HCT116 (cell line): Measurements from ENCODE around the gene SIN3A. TPM values are rescaled to one million over a fixed set of nuclear protein-coding genes. Genes with fewer than 3 reads are reported as not detected.

Source experiments
- ATAC-seq: fragments of 200-7000 bp; cut with Tn5 transposase; 2 replicates; pipeline ENCODE4 v1.9.1; 2020; ENCODE audit warnings: mild to moderate bottlenecking, moderate library complexity
- BruUV-seq: library from RNA; stranded (reverse); fragments of 400-500 nt; replicated peaks from 2 replicates; lab custom pipeline; 2021; lab: Mats Ljungman, UMichigan
- CTCF ChIA-PET: fragments of 300-600 bp; sonication (Branson Sonifier 250); formaldehyde crosslinking; loops from one replicate; lab custom pipeline; 2021; ENCODE audit warnings: antibody characterized with exemption; lab: Charles Lee
- POLR2A ChIA-PET: fragments of 300-600, 350-600 bp; sonication (Branson Sonifier 250); formaldehyde crosslinking; loops from one replicate; lab custom pipeline; 2021; ENCODE audit warnings: antibody characterized with exemption; lab: Charles Lee
- RAD21 ChIA-PET, 2 experiments: fragments of 300-600 bp; sonication (Branson Sonifier 250); formaldehyde crosslinking; loops; one replicate each; lab custom pipeline; 2023; ENCODE audit warnings: low total read pairs in 2 of 2; ENCODE audit not compliant: uncharacterized antibody in 2 of 2, unreplicated experiment in 2 of 2, low non-redundant PET in 1 of 2; lab: Charles Lee
- DNase-seq: peaks from one replicate; pipeline ENCODE4 v3.0.0-alpha.2; 2010; ENCODE audit warnings: low read depth, low spot score
- H2AFZ ChIP-seq: fragments of 200-600 bp; shearing (Covaris generic), sonication (generic); 2 replicates; pipeline ENCODE4 v1.6.1; 2017; ENCODE audit warnings: low read depth, mixed run types, mixed read lengths, antibody characterized with exemption, low read length; ENCODE audit not compliant: poor library complexity, severe bottlenecking
- H3K27ac ChIP-seq: 2 replicates; pipeline ENCODE4 v1.5.1; 2012; ENCODE audit warnings: low read depth, low read length
- H3K27me3 ChIP-seq: fragments of 200-600 bp; sonication (generic); 2 replicates; pipeline ENCODE4 v1.6.1; 2016; ENCODE audit warnings: mixed run types, low read length, mixed read lengths; ENCODE audit not compliant: insufficient read depth
- H3K36me3 ChIP-seq, 2 experiments: fragments of 200-500 bp in 1 of 2; fragments of 200-600 bp in 1 of 2; sonication (Bioruptor generic) in 1 of 2; sonication (generic) in 1 of 2; 2 replicates each; pipeline versions ENCODE4 v1.5.1 to v1.6.1; 2014 to 2016; ENCODE audit warnings: low read length in 2 of 2, inconsistent platforms in 1 of 2, mixed read lengths in 1 of 2, mixed run types in 1 of 2; ENCODE audit not compliant: insufficient read depth in 2 of 2, control insufficient read depth in 1 of 2
- H3K4me1 ChIP-seq, 2 experiments: fragments of 200-600 bp in 1 of 2; sonication (generic) in 1 of 2; 2 replicates each; pipeline versions ENCODE4 v1.5.1 to v1.6.1; 2012 to 2017; ENCODE audit warnings: low read length in 2 of 2, inconsistent platforms in 1 of 2, mild to moderate bottlenecking in 1 of 2, mixed read lengths in 1 of 2, mixed run types in 1 of 2, moderate library complexity in 1 of 2; ENCODE audit not compliant: insufficient read depth in 2 of 2, control insufficient read depth in 1 of 2
- H3K4me2 ChIP-seq: fragments of 200-600 bp; sonication (generic); 2 replicates; pipeline ENCODE4 v1.6.1; 2017; ENCODE audit warnings: mixed run types, low read length, mixed read lengths
- H3K4me3 ChIP-seq, 2 experiments: fragments of 200-600 bp in 1 of 2; sonication (generic) in 1 of 2; replicated peaks in 1 of 2; 2 replicates each; pipeline ENCODE4 v1.5.1; 2011 to 2016; ENCODE audit warnings: low read length in 2 of 2, control low read depth in 1 of 2, low read depth in 1 of 2, mild to moderate bottlenecking in 1 of 2, mixed read lengths in 1 of 2, mixed run types in 1 of 2
- H3K79me2 ChIP-seq: fragments of 200-600 bp; sonication (generic); 2 replicates; pipeline ENCODE4 v1.6.1; 2017; ENCODE audit warnings: mild to moderate bottlenecking, mixed run types, low read length, moderate library complexity, mixed read lengths; ENCODE audit not compliant: insufficient read depth
- H3K9ac ChIP-seq: fragments of 200-600 bp; sonication (generic); 2 replicates; pipeline ENCODE4 v1.6.1; 2016; ENCODE audit warnings: low read length, mixed read lengths
- H3K9me2 ChIP-seq: fragments of 200-600 bp; sonication (generic), shearing (Covaris generic); 2 replicates; pipeline ENCODE4 v1.6.1; 2017; ENCODE audit warnings: mixed run types, mild to moderate bottlenecking, moderate library complexity; ENCODE audit not compliant: insufficient read depth
- H3K9me3 ChIP-seq, 2 experiments: fragments of 200-500 bp in 1 of 2; fragments of 200-600 bp in 1 of 2; sonication (Bioruptor generic) in 1 of 2; sonication (generic) in 1 of 2; 2 replicates each; pipeline ENCODE4 v1.6.1; 2014 to 2017; ENCODE audit warnings: low read length in 2 of 2, mixed read lengths in 2 of 2, inconsistent platforms in 1 of 2, low read depth in 1 of 2, mild to moderate bottlenecking in 1 of 2, mixed run types in 1 of 2, moderate library complexity in 1 of 2; ENCODE audit not compliant: control insufficient read depth in 1 of 2, insufficient read depth in 1 of 2
- H4K20me1 ChIP-seq: fragments of 200-600 bp; sonication (generic), shearing (Covaris generic); 2 replicates; pipeline ENCODE4 v1.6.1; 2017; ENCODE audit warnings: mixed run types, mild to moderate bottlenecking, moderate library complexity; ENCODE audit not compliant: insufficient read depth
- ATF3 ChIP-seq: IDR thresholded peaks from 2 replicates; pipeline ENCODE4 v1.6.1; 2012
- EZH2 ChIP-seq: fragments of 200-600 bp; sonication (generic); IDR thresholded peaks from 2 replicates; pipeline ENCODE4 v1.6.1; 2017; ENCODE audit warnings: antibody characterized with exemption, mixed run types
- FOSL1 ChIP-seq: IDR thresholded peaks from 2 replicates; pipeline ENCODE4 v1.6.1; 2012; ENCODE audit warnings: low read depth
- JUND ChIP-seq: IDR thresholded peaks from 2 replicates; pipeline ENCODE4 v1.6.1; 2012
- SRF ChIP-seq: IDR thresholded peaks from 2 replicates; pipeline ENCODE4 v1.6.1; 2012; ENCODE audit warnings: low read depth
- TCF7L2 ChIP-seq: IDR thresholded peaks from 2 replicates; pipeline ENCODE4 v1.7.0; 2011; ENCODE audit warnings: borderline replicate concordance, inconsistent platforms; ENCODE audit not compliant: insufficient read depth, insufficient read length; ENCODE audit errors: extremely low read depth
- ZFX ChIP-seq: fragments of 450-650 bp; IDR thresholded peaks from 2 replicates; pipeline ENCODE4 v1.6.1; 2017
- intact Hi-C: fragments of 100-400 bp; cut with micrococcal nuclease; formaldehyde crosslinking; loops from 2 replicates; pipeline ENCODE4 v1.10.0; 2022
- total RNA-seq: library from RNA; stranded (reverse); gene quantifications from one replicate; pipeline ENCODE4 v1.2.1, GENCODE V29; 2021; ENCODE audit not compliant: unreplicated experiment
- TF ChIP-seq, protein P1 (sequence below): IDR thresholded peaks from 2 replicates; pipeline ENCODE4 v1.6.1; 2011; ENCODE audit warnings: mild to moderate bottlenecking, low read length, moderate library complexity; ENCODE audit not compliant: insufficient replicate concordance; ENCODE audit errors: extremely low read depth
- TF ChIP-seq, protein P2 (sequence below), 3 experiments: fragments of 200-600 bp in 1 of 3; sonication (generic) in 1 of 3; IDR thresholded peaks in 2 of 3; conservative IDR thresholded peaks in 1 of 3; 2 replicates each; pipeline ENCODE4 v1.5.1; 2012 to 2017; ENCODE audit warnings: low read depth in 2 of 3, low read length in 2 of 3, antibody characterized with exemption in 1 of 3, borderline replicate concordance in 1 of 3, control low read depth in 1 of 3, mild to moderate bottlenecking in 1 of 3, mixed read lengths in 1 of 3, mixed run types in 1 of 3, moderate library complexity in 1 of 3; ENCODE audit not compliant: insufficient read depth in 1 of 3

SIN3A gene
- total RNA-seq, 1 experiment from 2014 or later = 70.1 TPM

- TF ChIP-seq, protein P1, sequence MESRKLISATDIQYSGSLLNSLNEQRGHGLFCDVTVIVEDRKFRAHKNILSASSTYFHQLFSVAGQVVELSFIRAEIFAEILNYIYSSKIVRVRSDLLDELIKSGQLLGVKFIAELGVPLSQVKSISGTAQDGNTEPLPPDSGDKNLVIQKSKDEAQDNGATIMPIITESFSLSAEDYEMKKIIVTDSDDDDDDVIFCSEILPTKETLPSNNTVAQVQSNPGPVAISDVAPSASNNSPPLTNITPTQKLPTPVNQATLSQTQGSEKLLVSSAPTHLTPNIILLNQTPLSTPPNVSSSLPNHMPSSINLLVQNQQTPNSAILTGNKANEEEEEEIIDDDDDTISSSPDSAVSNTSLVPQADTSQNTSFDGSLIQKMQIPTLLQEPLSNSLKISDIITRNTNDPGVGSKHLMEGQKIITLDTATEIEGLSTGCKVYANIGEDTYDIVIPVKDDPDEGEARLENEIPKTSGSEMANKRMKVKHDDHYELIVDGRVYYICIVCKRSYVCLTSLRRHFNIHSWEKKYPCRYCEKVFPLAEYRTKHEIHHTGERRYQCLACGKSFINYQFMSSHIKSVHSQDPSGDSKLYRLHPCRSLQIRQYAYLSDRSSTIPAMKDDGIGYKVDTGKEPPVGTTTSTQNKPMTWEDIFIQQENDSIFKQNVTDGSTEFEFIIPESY = no peak
Observed at GRCh38 chr15:75360856-75361255, 90.6 kb downstream of the SIN3A start (continued).

DNA sequence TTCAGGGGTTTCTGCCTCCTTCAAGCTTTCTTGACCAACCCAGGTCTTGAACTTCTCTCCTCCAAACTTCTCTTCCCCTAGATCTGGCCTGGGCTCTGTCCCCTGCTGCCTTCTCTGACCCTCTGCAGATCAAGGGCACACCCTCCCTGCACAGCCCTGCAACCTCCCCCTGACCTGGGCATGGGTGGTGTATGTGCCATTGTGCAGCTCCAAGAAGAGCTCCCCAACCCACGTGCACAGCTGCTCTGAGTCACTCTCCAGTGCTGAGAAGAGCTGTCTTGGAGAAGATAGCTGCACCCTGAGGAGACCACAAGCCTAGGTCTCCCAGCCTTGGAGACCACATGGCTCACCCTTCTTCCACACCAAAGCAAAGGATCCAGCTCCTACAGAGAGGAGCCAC is 91.1 kb downstream of the SIN3A start:
- CTCF ChIA-PET = no interaction called here
- RAD21 ChIA-PET = no interaction called here
- no peak overlapping the region for H2AFZ ChIP-seq
- H3K4me1 ChIP-seq = no peaks in the 10 kb centered on the region
- no peaks in the 10 kb centered on the region for H3K9me3 ChIP-seq
- ATAC-seq = no peak
- H3K9me2 ChIP-seq = no peaks in the 10 kb centered on the region
- H3K27ac ChIP-seq = no peak overlapping the region
- H4K20me1 ChIP-seq = no peaks in the 10 kb centered on the region
- H3K27me3 ChIP-seq = no peaks in the 10 kb centered on the region
- POLR2A ChIA-PET = no interaction called here
- intact Hi-C loops = no loop called here
- no peak overlapping the region for H3K4me2 ChIP-seq
- no TSS peak for BruUV-seq
- H3K9ac ChIP-seq = no peak overlapping the region
- DNase-seq = no peak
- no peak overlapping the region for H3K4me3 ChIP-seq
- peaks cover 2 to 8% of the 10 kb centered on the region in 2 experiments; a peak in 3 of 4 replicates for H3K36me3 ChIP-seq
- TF ChIP-seq TCF7L2 = no peak
- TF ChIP-seq ZFX = no peak
- TF ChIP-seq SRF = no peak
- TF ChIP-seq, protein P2, sequence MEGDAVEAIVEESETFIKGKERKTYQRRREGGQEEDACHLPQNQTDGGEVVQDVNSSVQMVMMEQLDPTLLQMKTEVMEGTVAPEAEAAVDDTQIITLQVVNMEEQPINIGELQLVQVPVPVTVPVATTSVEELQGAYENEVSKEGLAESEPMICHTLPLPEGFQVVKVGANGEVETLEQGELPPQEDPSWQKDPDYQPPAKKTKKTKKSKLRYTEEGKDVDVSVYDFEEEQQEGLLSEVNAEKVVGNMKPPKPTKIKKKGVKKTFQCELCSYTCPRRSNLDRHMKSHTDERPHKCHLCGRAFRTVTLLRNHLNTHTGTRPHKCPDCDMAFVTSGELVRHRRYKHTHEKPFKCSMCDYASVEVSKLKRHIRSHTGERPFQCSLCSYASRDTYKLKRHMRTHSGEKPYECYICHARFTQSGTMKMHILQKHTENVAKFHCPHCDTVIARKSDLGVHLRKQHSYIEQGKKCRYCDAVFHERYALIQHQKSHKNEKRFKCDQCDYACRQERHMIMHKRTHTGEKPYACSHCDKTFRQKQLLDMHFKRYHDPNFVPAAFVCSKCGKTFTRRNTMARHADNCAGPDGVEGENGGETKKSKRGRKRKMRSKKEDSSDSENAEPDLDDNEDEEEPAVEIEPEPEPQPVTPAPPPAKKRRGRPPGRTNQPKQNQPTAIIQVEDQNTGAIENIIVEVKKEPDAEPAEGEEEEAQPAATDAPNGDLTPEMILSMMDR (IDR thresholded peaks at IDR 0.05 in 2 of 3, conservative IDR thresholded peaks at IDR 0.05 in 1 of 3; ENCODE audit: borderline replicate concordance in 1 of 3, insufficient read depth in 1 of 3, low read depth in 2 of 3, low read length in 2 of 3) = no peak
- TF ChIP-seq JUND = no peak
- TF ChIP-seq EZH2 = no peak
- TF ChIP-seq FOSL1 = no peak
- no peak for TF ChIP-seq ATF3
- TF ChIP-seq, protein P1 = no peak
- TF ChIP-seq, all 23 proteins: peak for 0
- no peaks in the 10 kb centered on the region for H3K79me2 ChIP-seq
